Measurements from ENCODE around the gene CHMP1A.

DNA sequence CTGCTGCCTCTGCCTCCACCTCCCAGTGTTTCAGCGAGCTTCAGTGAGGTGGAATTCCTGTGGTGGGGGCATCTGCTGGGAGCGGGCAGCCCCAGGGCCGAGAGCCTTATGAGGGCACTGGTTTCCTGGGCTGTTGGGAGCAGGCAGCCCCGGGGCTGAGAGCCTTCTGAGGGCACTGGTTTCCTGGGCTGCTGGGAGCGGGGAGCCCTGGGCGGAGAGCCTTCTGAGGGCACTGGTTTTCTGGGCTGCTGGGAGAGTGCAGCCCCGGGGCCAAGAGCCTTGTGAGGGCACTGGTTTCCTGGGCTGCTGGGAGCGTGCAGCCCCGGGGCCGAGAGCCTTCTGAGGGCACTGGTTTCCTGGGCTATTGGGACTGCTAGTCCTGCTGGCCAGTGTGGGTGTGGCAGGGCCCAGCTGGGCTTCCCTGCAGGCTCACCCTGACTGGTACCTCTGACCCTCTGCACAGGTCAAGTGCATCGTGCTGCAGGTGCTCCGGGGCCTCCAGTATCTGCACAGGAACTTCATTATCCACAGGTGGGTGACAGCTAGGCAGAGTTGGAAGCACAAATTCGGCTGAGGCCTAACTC is 34.6 kb upstream of the CHMP1A start:
- TF ChIP-seq POLR2A (IDR thresholded peaks at IDR 0.05) (no peak), POLR2AphosphoS5 (IDR thresholded peaks at IDR 0.05) (no peak)
- TF ChIP-seq, protein P1, sequence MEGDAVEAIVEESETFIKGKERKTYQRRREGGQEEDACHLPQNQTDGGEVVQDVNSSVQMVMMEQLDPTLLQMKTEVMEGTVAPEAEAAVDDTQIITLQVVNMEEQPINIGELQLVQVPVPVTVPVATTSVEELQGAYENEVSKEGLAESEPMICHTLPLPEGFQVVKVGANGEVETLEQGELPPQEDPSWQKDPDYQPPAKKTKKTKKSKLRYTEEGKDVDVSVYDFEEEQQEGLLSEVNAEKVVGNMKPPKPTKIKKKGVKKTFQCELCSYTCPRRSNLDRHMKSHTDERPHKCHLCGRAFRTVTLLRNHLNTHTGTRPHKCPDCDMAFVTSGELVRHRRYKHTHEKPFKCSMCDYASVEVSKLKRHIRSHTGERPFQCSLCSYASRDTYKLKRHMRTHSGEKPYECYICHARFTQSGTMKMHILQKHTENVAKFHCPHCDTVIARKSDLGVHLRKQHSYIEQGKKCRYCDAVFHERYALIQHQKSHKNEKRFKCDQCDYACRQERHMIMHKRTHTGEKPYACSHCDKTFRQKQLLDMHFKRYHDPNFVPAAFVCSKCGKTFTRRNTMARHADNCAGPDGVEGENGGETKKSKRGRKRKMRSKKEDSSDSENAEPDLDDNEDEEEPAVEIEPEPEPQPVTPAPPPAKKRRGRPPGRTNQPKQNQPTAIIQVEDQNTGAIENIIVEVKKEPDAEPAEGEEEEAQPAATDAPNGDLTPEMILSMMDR (IDR thresholded peaks at IDR 0.05) = no peak
